ENCODE measurements around the gene POU5F1. TPM values are rescaled to one million over a fixed set of nuclear protein-coding genes. Genes with fewer than 3 reads are reported as not detected.

Gene POU5F1
- total and polyA plus RNA-seq, 9 of the 15 experiments (the other 6 are each of a cell fraction or from before 2014, with no cell fraction given) = 0.06 to 2.0 (median 0.10) TPM; not detected in 6

GRCh38 chr6:31197559-31198305, 27.2 kb upstream of the POU5F1 start (continued):
- TF ChIP-seq CEBPG (CRISPR knock-in tag; IDR thresholded peaks at IDR 0.05) (no peak), CEBPG (tag; conservative IDR thresholded peaks at IDR 0.05 in 1 of 2, IDR thresholded peaks at IDR 0.05 in 1 of 2) (0 out of 4 replicates have a peak, but pooled peaks of 1 of the 2 experiments have one; percentile 51), THRB (CRISPR knock-in tag; conservative IDR thresholded peaks at IDR 0.05) (0 out of 2 replicates have a peak, but pooled peaks have one; percentile 35), ETV5 (CRISPR knock-in tag; IDR thresholded peaks at IDR 0.05; ENCODE audit: low read depth) (peak; percentile 32; the same call in 1 of the 2 replicates), ZBED1 (IDR thresholded peaks at IDR 0.05) (no peak), PRMT5 (CRISPR knock-in tag; IDR thresholded peaks at IDR 0.05) (no peak), MED1 (CRISPR knock-in tag; IDR thresholded peaks at IDR 0.05; ENCODE audit: borderline replicate concordance) (no peak), CAMTA2 (CRISPR knock-in tag; conservative IDR thresholded peaks at IDR 0.05) (no peak), HCFC1 (IDR thresholded peaks at IDR 0.05; ENCODE audit: low read depth, low read length) (peak; percentile 3; the same call in 1 of the 2 replicates), ZNF263 (CRISPR knock-in tag; IDR thresholded peaks at IDR 0.05; ENCODE audit: borderline replicate concordance) (no peak; the same call in 1 of the 2 replicates), POLR2B (IDR thresholded peaks at IDR 0.05; ENCODE audit: low read depth, partially characterized antibody) (peak; percentile 74), XRCC3 (IDR thresholded peaks at IDR 0.05) (no peak)
- TF ChIP-seq, protein P1, sequence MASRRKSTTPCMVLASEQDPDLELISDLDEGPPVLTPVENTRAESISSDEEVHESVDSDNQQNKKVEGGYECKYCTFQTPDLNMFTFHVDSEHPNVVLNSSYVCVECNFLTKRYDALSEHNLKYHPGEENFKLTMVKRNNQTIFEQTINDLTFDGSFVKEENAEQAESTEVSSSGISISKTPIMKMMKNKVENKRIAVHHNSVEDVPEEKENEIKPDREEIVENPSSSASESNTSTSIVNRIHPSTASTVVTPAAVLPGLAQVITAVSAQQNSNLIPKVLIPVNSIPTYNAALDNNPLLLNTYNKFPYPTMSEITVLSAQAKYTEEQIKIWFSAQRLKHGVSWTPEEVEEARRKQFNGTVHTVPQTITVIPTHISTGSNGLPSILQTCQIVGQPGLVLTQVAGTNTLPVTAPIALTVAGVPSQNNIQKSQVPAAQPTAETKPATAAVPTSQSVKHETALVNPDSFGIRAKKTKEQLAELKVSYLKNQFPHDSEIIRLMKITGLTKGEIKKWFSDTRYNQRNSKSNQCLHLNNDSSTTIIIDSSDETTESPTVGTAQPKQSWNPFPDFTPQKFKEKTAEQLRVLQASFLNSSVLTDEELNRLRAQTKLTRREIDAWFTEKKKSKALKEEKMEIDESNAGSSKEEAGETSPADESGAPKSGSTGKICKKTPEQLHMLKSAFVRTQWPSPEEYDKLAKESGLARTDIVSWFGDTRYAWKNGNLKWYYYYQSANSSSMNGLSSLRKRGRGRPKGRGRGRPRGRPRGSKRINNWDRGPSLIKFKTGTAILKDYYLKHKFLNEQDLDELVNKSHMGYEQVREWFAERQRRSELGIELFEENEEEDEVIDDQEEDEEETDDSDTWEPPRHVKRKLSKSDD (conservative IDR thresholded peaks at IDR 0.05; ENCODE audit: low read length) = no peak
- TF ChIP-seq, protein P2, sequence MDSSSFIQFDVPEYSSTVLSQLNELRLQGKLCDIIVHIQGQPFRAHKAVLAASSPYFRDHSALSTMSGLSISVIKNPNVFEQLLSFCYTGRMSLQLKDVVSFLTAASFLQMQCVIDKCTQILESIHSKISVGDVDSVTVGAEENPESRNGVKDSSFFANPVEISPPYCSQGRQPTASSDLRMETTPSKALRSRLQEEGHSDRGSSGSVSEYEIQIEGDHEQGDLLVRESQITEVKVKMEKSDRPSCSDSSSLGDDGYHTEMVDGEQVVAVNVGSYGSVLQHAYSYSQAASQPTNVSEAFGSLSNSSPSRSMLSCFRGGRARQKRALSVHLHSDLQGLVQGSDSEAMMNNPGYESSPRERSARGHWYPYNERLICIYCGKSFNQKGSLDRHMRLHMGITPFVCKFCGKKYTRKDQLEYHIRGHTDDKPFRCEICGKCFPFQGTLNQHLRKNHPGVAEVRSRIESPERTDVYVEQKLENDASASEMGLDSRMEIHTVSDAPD (CRISPR knock-in tag; IDR thresholded peaks at IDR 0.05) = no peak
- TF ChIP-seq, protein P3, sequence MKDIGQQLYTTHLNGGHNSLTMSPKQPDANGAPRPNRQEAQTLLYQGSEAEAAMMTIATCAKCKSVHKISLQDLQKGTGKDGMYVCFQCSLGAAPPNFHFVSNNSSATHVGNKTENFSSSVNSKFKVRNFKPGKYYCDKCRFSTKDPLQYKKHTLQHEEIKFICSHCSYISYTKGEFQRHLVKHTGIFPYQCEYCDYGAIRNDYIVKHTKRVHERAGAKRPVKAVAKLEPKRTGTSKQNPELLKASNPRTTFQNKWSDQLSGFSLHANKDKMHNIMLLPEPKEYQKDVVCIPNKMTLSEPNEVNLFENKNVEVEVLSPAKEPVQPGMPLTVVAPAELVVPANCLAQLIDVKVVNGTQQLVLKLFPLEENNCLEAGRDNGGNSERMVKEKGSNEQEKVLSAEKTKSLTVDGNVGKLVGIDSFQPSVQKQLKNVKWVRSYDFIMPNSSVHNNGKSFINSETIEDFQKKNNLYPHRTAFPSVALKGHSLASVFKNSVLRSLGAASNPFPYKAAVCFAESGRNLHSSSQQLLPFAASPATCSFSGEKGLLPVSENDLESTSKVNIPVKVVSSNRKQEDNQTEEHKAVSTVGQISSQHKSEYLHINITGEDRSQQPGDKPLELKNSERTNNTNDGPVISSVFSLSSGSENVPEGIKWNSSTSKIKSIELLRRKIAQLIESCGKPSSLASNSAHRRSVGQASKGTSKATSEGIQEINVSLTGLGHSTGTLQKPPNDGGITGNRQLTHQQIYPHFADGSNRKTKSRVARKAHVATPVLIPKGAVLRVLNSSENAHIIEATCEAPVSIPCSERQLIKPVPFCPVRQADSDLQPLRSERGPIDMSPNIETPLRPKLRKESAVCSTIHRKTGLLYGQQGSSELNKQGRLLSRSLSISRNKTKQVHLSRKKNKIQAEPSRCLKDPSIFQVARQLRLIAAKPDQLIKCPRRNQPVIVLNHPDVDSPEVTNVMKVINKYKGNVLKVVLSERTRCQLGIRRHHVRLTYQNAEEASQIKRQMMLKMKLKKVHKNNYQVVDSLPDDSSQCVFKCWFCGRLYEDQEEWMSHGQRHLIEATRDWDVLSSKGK (CRISPR knock-in tag; IDR thresholded peaks at IDR 0.05) = no peak
